Islet of Langerhans (tissue), 1 donor: ENCODE measurements around the gene SORBS2.

Source experiments
- FAIRE-seq: peaks from one replicate; lab custom pipeline; 2011; peaks lifted over from hg19 to GRCh38; lab: Jason Lieb, UNC

The SORBS2 gene

GRCh38 chr4:185550933-185551332 lies 261.1 kb downstream of the SORBS2 start:
- no peak for FAIRE-seq

DNA sequence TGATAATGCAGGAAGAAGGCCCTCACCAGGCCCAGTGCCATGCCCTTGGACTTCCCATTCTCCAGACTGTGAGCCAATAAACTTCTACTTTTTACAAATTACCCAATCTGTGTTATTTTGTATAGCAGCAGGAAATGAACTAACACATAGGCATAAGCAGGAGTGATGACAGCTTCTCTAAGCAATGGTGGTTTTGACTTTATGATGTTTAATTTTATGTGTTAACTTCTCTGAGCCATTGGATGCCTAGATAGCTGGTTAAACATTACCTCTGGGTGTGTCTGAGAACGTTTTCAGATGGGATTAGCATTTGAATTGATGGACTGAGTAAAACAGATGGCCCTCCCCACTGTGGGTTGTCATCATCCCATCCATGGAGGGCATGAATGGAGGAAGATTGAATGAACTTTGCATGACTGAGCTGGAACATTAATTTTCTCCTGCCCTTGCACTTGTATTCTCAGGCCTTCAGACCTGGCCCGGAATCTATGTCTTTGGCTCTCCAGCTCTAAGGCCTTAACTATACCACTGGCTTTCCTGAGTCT lies 262.8 kb downstream of the SORBS2 start:
- FAIRE-seq: no peak

DNA sequence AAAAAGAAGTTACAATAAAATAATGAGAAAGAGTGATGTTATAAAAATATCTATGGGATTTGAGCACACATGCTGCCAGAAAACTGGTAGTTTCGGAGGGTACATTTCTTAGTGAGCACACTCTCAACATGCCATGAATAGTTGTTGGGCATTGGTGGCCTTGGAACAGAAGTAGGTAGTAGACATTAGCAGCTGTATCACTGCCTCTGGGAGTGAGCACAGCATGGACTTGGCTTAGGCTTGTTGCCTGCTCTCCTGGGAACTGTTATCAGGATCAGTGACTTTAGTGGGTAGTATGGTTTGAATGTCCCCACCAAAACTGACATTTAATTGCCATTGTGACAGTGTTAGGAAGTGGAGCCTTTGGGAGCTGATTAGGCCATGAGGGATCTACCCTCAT lies 263.4 kb downstream of the SORBS2 start:
- FAIRE-seq: no peak

GRCh38 chr4:185546335-185546734 lies 265.7 kb downstream of the SORBS2 start:
- no peak for FAIRE-seq

DNA sequence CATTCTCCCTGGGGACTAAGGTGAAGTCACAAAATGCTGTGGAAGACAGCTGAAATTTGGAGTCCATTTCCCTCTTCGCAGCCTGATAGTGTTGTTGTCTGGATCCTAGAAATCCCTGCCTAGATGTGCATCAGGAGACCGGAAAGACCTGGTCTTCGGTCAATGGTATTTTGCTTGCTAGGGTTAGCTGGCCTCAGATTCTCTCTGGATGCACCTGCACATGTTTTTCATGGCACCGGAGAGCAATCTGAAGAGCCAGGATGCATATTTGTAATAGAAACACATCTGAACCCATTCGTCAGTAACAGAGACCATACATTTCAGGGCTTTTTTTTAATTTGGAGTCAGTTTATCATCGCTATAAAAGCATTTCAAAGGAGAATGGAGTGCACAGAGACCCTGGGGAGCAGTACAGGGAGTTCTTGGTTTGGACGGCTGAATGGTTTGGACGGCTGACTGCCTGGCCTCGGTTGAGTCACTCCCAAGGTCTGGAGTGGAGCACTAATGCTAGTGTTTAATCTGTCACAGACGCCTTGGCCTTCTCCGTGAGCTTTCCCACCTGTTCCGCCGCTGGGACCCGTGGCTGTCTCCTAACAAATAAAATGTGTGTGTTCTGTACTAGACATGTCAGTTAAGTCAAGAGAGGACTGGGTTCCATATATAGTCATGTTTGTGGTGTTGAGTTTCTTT lies 269.2 kb downstream of the SORBS2 start:
- no peak for FAIRE-seq

DNA sequence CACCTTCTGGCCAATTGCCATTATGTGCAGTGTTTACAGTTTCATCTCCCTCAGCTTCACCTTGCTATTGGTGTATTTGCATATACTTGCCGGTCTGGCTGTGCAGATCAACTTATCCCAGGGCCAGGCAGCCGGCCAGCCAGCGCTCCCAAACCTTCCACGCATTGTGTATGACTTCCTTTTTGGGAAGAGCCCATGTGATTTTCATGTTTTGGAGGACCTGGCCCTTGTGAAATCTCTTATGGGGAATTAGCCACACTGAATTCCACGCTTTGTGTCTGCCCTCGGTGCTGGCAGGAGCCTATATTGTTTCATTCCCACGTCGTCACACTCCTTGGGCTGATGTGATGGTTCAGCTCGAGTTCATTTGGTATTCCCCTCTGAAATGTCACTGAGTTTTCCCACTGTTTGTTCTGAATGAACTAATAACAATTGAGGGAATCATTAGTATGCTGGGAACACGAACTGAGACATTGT lies 270.7 kb downstream of the SORBS2 start:
- FAIRE-seq: no peak

- no peak for FAIRE-seq
Observed at GRCh38 chr4:185540487-185541120, 271.4 kb downstream of the SORBS2 start.

DNA sequence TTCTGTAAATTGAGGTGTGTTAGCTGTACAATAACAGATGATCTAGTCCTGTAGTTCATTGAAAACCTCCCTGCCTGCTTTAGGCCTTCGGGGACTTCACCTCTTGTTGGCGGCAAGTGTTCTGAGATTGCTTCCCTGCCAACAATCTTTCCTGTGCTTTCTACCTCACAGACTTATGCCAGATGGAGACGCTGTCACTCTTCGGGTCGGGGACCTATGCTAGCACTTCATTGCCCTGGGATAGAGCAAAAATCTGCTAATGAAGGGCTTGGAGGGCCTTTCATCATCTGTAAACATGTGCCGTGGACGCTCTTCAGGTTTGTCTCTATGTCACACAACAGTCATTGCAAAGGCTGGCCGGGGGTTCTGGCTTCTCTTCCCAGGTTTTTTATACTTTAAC lies 272.0 kb downstream of the SORBS2 start:
- FAIRE-seq: no peak

DNA sequence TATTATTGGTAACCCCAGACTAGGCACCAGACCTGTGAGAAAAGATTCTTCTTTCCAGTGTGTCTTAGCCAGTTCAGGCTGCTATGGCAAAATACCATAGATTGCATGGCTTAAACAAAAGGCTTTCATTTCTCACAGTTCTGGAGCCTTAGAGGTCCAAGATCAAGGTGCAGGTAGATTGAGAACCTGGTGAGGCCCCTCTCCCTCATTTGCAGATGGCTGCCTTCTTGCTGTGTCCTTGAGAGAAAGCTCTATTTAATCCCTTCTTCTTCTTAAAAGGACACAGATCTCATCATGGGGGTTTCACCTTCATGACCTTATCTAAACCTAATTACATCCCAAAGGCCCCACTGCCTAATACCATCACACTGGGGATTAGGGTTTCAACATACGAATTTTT lies 273.2 kb downstream of the SORBS2 start:
- no peak for FAIRE-seq

DNA sequence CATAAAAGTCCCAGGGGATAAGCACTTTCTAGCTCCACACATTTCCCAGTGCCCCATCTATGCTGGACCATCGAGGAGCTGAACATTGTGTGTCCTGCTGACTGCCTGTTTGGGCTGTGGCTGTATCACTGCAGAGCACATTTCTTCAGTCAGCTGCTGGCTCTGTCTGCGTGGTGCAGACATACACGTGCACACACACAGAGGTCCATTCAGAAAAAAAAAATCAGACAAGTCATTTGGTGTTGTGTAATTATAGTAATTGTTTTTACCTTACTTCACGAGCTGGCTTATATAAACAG lies 275.6 kb downstream of the SORBS2 start:
- FAIRE-seq: no peak

DNA sequence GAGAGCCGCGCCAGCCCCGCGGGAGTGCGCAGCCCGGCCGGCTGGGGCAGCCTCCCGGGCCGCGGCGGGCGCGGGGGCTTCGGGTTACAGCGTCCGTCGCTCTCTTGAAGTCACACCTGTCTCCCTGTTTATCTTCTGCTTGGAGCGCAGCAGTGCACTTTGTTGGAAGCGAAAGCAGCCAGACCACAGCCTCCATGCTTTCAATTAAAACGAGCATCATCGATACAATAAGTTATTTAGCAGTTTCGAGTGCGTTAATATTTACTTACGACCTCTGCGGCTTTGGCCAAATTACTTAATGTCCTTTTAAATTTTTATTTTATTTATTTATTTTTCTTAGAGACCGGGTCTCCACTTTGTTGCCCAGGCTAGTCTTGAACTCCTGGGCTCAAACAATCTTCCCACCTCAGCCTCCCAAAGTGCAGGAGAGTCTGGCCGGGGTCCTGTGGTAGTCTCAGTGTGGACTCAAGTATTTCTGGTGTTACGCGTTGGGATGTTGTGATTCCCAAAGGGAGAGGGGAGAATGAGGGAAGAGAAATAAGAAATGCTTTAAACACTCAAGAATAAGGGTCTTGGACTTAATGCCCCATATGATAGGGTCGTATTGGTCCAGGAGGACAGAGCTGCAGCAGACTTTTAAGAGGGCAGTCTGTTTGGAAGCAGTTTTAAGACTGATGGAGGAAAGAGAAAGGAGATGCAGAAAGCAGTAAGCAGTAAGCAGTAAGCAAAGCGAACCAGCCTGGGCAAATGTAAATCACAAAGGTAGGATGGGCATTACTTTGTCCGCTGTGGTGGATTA lies 276.2 kb downstream of the SORBS2 start:
- no peak for FAIRE-seq
